ENCODE results near the gene TGIF2. TPM values are rescaled to one million over a fixed set of nuclear protein-coding genes. Genes with fewer than 3 reads are reported as not detected.
"Not testable (repeated sequence)": the region's sequence is repeated elsewhere in the genome, so short reads cannot be mapped to it uniquely, and the experiment has no call there.

Gene TGIF2
- total RNA-seq, 1 donor from 2014 or later, result 50.6 TPM

DNA sequence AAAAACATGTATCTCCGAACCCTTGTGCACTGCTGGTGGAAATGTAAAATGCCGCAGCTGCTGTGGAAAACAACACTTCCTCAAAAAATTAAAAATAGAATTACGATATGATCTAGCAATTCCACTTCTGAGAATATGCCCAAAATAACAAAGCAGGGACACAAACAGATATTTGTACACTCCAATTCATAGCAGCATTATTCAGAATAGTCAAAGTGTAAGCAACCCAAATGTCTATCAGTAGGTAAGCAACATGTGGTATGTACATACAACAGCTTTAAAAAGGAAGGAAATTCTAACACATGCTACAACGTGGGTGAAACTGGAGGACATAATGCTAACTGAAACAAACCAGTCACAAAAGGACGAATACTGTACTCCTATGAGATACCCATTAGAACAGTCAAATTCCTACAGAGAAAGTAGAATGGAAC is 26.5 kb downstream of the TGIF2 start:
- peaks cover 19% of the 10 kb centered on the region for H3K4me1 Mint-ChIP-seq (ENCODE audit: low read depth)
- peak overlapping the region; percentile 33 for H3K27ac Mint-ChIP-seq
- no peaks in the 10 kb centered on the region for H3K27me3 Mint-ChIP-seq (ENCODE audit: low read depth)
- intact Hi-C loops (cut with micrococcal nuclease), result no loop called here
- peaks cover 18% of the 10 kb centered on the region for H3K36me3 Mint-ChIP-seq (ENCODE audit: low read depth)
- H3K4me3 Mint-ChIP-seq (ENCODE audit: low read depth), result no peak overlapping the region
- DNase-seq (ENCODE audit: low spot score), result no peak
- no peaks in the 10 kb centered on the region for H3K9me3 Mint-ChIP-seq

GRCh38 chr20:36601540-36601939 is 28.1 kb downstream of the TGIF2 start:
- intact Hi-C loops (cut with micrococcal nuclease), result no loop called here
- H3K27ac Mint-ChIP-seq, result peak overlapping the region; percentile 19
- peaks cover 15% of the 10 kb centered on the region for H3K4me1 Mint-ChIP-seq (ENCODE audit: low read depth)
- DNase-seq (ENCODE audit: low spot score), result no peak
- no peaks in the 10 kb centered on the region for H3K27me3 Mint-ChIP-seq (ENCODE audit: low read depth)
- H3K4me3 Mint-ChIP-seq (ENCODE audit: low read depth), result no peak overlapping the region
- peaks cover 12% of the 10 kb centered on the region for H3K36me3 Mint-ChIP-seq (ENCODE audit: low read depth)
- no peaks in the 10 kb centered on the region for H3K9me3 Mint-ChIP-seq

DNA sequence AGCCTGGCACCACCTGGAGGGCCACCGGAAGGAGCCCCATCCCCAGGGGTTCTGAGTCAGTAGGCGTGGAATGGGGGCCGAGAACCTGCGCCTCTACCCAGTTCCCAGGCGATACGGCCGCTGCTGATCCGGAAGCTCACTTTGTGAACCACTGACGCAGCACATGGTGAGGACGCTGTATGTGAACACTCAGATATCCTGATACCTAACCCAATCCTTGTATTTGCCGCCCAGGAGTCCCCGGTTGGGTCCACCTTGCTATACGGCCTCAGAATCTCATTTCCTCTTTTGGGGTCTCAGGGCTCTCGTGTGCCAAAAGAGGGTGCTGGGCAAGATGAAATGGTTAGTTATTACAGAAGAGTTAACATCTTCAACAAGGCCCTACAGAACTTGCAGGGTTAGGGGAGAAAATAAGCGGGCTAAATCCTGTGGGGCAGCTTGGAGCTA is 31.6 kb downstream of the TGIF2 start:
- H3K27me3 Mint-ChIP-seq (ENCODE audit: low read depth), result no peaks in the 10 kb centered on the region
- intact Hi-C loops (cut with micrococcal nuclease), result loop anchor here (1.0 to 5.0 kb wide), 4 partner anchors 10 to 48 kb away; partner anchors contain the start of gene TGIF2
- peak overlapping the region; percentile 95 for H3K27ac Mint-ChIP-seq
- H3K9me3 Mint-ChIP-seq, result no peaks in the 10 kb centered on the region
- H3K36me3 Mint-ChIP-seq (ENCODE audit: low read depth), result peaks cover 39% of the 10 kb centered on the region
- peaks cover 24% of the 10 kb centered on the region for H3K4me1 Mint-ChIP-seq (ENCODE audit: low read depth)
- DNase-seq (ENCODE audit: low spot score), result peak; percentile 48
- H3K4me3 Mint-ChIP-seq (ENCODE audit: low read depth), result peak overlapping the region; percentile 99

DNA sequence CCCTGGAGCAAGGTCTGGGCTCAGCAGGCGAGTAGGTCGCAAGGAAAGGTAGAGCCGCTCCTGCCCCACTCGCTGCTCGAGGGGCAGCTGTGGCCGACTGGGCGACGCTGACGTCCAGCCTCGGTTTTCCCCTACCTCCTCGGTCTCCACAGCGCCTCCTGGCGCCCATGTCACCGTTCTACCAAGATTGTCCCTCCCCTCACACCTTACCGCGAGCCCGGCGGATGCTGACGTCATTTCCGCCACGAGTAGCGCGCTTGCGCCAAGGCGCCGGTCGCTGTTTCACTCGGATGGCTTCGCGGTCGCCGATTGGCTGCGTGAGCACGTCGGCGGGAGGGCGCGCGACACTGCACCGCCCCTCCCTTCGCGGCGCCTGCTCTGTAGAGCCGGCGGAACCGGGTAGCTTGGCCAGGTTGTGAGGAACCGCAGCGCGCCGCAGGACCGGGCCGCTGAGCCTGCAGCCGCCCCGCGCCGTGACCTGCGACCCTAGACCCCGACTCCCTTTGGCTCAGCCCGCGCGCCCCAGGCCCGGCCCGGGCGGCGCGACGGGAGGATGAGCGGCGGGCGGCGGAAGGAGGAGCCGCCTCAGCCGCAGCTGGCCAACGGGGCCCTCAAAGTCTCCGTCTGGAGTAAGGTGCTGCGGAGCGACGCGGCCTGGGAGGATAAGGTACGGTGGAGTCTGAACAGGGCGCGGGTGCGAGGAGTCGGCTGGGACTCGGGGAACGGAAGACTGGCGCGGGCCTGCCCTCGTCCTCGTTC is 32.2 kb downstream of the TGIF2 start, which contains the start of gene RAB5IF:
RAB5IF (plus strand) TSS at position 381 of the 759 bp plus-strand sequence; CDS start at position 554, 173 bp downstream.
- peaks cover 43% of the 10 kb centered on the region for H3K36me3 Mint-ChIP-seq (ENCODE audit: low read depth)

DNA sequence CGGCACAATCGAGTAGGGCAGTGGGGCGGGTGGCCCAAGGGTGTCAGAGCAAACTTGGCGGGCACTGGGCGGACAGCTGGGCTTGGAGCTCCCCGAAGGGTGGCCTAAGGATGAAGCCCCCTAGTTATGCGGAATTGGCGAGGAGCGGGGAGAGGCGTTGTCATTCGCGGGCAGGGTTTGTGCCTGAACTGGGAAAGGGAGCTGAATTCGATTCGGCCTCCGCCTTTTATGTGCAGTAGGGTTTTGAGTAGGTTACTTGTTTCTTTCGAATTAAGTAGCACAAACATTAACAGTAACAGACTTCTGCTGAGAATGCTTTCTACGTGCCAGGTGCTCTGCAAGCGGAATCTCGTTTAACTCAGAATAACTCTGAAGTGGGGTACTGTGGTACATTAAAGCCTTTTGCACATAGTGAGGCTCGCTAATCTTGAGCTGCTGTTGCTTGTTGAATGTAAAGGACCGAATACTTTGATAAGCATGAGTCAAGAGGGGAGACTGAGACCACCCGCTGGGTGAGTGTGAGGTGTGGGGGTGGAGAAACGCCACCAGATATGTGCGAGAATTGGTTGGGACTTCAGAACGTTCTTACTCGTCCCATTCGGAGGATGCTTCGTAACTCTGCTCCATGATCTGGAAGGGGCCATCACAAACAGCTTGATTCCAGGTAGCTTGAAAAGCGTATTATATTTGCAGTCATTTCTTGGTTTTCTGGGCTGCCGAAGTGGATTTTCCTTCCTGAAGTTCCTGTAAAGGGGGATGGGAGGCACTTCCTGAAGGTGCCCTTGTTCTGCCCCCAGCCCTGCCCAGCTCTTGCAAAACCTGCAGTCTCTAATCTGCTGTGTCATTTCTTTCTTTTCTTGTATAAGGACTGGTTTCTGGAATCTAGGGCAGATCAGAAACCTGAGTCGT is 33.0 kb downstream of the TGIF2 start:
- peaks cover 20% of the 10 kb centered on the region for H3K4me1 Mint-ChIP-seq (ENCODE audit: low read depth)
- intact Hi-C loops (cut with micrococcal nuclease), result loop anchor here (5.0 kb wide), 1 partner anchor 49 kb away; no protein-coding TSS in a partner anchor
- DNase-seq (ENCODE audit: low spot score), result no peak
- H3K36me3 Mint-ChIP-seq (ENCODE audit: low read depth), result peaks cover 52% of the 10 kb centered on the region
- peak overlapping the region; percentile 91 for H3K27ac Mint-ChIP-seq
- no peaks in the 10 kb centered on the region for H3K27me3 Mint-ChIP-seq (ENCODE audit: low read depth)
- H3K4me3 Mint-ChIP-seq (ENCODE audit: low read depth), result peak overlapping the region; percentile 99
- no peaks in the 10 kb centered on the region for H3K9me3 Mint-ChIP-seq

More for the DNA sequence above, 32.2 kb downstream of the TGIF2 start, which contains the start of gene RAB5IF:
- peak; percentile 100 for DNase-seq (ENCODE audit: low spot score)
- Mint-ChIP-seq H3K27me3 (ENCODE audit: low read depth) (no peaks in the 10 kb centered on the region), H3K9me3 (no peaks in the 10 kb centered on the region), H3K27ac (peak within 1 kb of the TSS; percentile 95), H3K4me3 (ENCODE audit: low read depth) (peak within 1 kb of the TSS; percentile 99), H3K4me1 (ENCODE audit: low read depth) (peaks cover 21% of the 10 kb centered on the region)
- intact Hi-C loops (cut with micrococcal nuclease), result loop anchor here (1.0 to 5.0 kb wide), 4 partner anchors 10 to 48 kb away; partner anchors contain the start of gene TGIF2

DNA sequence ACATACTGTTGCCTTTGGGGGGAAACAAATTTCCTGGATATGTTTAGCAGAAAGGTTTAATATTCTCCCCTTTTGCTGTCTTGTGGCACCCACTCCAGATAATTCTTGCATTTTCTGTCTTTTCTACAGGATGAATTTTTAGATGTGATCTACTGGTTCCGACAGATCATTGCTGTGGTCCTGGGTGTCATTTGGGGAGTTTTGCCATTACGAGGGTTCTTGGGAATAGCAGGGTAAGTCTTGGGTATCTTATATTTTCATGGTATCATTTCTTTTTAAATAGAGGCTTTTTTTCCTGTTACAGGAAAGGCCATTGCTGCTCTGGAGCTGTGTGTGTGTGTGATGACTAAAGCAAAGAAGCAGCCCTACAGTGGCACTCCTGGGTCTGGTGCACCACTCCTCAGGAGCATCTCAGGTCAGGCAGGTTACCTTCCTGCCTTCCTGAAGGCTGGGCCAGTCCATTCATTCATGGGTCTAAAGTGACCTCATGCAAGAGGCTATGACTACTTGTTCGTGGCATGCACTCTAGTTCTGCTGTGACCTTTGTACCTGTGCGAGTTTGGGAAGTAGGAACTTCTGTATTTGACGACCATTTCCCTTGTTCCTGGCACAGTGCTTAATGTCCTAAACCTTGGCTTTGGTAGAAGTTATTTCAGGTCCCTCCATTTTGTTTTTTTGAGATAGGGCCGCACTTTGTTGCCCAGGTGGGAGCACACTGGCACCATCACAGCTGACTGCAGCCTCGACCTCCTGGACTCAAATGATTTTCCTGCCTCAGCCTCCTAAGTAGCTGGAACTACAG is 34.4 kb downstream of the TGIF2 start:
- Mint-ChIP-seq H3K27me3 (ENCODE audit: low read depth) (no peaks in the 10 kb centered on the region), H3K9me3 (no peaks in the 10 kb centered on the region), H3K27ac (peak overlapping the region; percentile 60), H3K36me3 (ENCODE audit: low read depth) (peaks cover 62% of the 10 kb centered on the region), H3K4me3 (ENCODE audit: low read depth) (peak overlapping the region; percentile 99), H3K4me1 (ENCODE audit: low read depth) (peaks cover 19% of the 10 kb centered on the region)
- DNase-seq (ENCODE audit: low spot score), result no peak
- intact Hi-C loops (cut with micrococcal nuclease), result loop anchor here (5.0 kb wide), 1 partner anchor 50 kb away; no protein-coding TSS in a partner anchor

DNA sequence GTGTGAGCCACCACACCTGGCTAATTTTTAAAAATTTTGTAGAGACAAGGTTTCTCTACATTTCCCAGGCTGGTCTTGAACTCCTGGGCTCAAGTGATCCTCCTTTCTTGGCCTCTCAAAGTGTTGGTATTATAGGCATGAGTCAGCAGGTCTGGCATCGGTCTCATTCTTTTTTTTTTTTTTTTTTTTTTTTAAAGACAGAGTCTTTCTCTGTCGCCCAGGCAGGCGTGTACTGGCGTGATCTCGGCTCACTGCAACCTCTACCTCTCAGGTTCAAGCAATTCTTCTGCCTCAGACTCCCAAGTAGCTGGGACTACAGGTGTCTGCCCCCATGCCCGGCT is 35.0 kb downstream of the TGIF2 start:
- H3K27ac Mint-ChIP-seq, result not testable (repeated sequence)
- H3K36me3 Mint-ChIP-seq (ENCODE audit: low read depth), result peaks cover 68% of the 10 kb centered on the region

DNA sequence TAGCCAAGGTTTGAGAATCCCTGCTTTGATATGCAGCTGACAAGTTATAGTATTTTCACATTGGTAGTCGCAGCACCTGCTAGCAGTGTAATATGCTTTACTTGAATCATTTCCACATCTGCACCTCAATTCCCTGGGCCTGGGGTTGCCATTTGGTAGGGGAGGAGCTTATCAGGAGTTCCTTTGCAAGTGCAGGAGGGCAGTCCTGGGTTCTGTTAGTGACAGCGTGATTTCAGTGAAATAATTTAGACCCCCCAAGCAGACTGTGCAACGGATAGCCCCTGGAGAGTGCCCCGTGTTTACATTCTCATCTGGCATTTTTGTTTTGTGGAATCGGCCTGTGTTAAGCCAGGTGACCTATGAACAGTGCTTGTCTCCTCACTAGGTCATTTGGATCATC is 38.2 kb downstream of the TGIF2 start:
- no peak overlapping the region for H3K27ac Mint-ChIP-seq
- intact Hi-C loops (cut with micrococcal nuclease), result loop anchor here (2.0 kb wide), 1 partner anchor 117 kb away; no protein-coding TSS in a partner anchor
- no peaks in the 10 kb centered on the region for H3K27me3 Mint-ChIP-seq (ENCODE audit: low read depth)
- no peak for DNase-seq (ENCODE audit: low spot score)
- H3K36me3 Mint-ChIP-seq (ENCODE audit: low read depth), result peaks cover 85% of the 10 kb centered on the region
- H3K4me3 Mint-ChIP-seq (ENCODE audit: low read depth), result no peak overlapping the region
- H3K4me1 Mint-ChIP-seq (ENCODE audit: low read depth), result peaks cover 13% of the 10 kb centered on the region
- H3K9me3 Mint-ChIP-seq, result no peaks in the 10 kb centered on the region

More for the DNA sequence above, 35.0 kb downstream of the TGIF2 start:
- DNase-seq (ENCODE audit: low spot score); H3K27me3 Mint-ChIP-seq (ENCODE audit: low read depth); H3K9me3 Mint-ChIP-seq; H3K4me3 Mint-ChIP-seq (ENCODE audit: low read depth): not testable (repeated sequence)
- H3K4me1 Mint-ChIP-seq (ENCODE audit: low read depth), result peaks cover 19% of the 10 kb centered on the region
- intact Hi-C loops (cut with micrococcal nuclease), result loop anchor here (5.0 kb wide), 1 partner anchor 51 kb away; no protein-coding TSS in a partner anchor

- Mint-ChIP-seq H3K4me1 (ENCODE audit: low read depth) (peaks cover 3% of the 10 kb centered on the region), H3K9me3 (no peaks in the 10 kb centered on the region), H3K27me3 (ENCODE audit: low read depth) (no peaks in the 10 kb centered on the region), H3K4me3 (ENCODE audit: low read depth) (no peak overlapping the region), H3K27ac (no peak overlapping the region), H3K36me3 (ENCODE audit: low read depth) (peaks cover 68% of the 10 kb centered on the region)
- DNase-seq (ENCODE audit: low spot score), result no peak
- intact Hi-C loops (cut with micrococcal nuclease), result loop anchor here (2.0 kb wide), 1 partner anchor 115 kb away; no protein-coding TSS in a partner anchor
Measured at GRCh38 chr20:36613974-36614373, 40.6 kb downstream of the TGIF2 start.

DNA sequence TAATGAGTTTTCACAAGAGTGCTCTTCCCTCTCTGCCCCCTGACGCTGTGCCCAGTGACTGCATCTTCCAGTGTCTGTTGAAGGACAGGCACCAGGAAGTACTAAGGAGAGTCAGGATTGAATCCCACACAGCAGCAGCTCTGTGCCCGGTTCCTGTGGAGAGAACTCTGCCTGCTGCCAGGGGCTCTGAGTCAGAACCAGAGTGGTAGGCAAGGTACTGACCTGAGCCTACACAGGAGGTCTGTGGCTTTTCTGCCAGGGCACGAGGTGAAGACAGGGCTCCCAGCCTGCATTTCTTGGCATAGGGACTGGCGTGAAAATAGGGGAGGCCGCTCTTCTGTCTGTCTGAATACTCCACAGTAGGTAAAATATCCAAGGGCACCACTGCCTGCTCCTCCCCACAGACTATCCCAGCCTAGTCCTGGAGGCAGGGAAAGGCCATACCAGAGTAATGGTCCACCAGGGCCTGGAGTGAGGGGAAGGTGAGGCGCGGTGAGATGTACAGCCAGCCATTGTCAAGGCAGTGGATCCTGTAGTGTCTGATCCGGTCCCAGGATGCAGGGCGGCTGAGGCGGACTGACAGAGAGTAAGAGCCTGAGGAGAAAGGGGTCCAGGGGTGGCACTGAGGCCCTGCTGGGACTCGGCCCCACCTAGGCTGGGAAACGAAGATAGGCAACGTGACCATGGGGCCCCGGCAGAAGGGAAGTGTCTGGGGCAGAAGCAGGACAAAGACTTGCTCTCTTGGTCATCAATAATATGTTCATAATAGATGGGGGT is 41.6 kb downstream of the TGIF2 start:
- H3K4me1 Mint-ChIP-seq (ENCODE audit: low read depth), result peaks cover 3% of the 10 kb centered on the region
- no peak overlapping the region for H3K27ac Mint-ChIP-seq
- H3K36me3 Mint-ChIP-seq (ENCODE audit: low read depth), result peaks cover 59% of the 10 kb centered on the region
- H3K4me3 Mint-ChIP-seq (ENCODE audit: low read depth), result no peak overlapping the region
- H3K27me3 Mint-ChIP-seq (ENCODE audit: low read depth), result no peaks in the 10 kb centered on the region
- intact Hi-C loops (cut with micrococcal nuclease), result no loop called here
- no peak for DNase-seq (ENCODE audit: low spot score)
- H3K9me3 Mint-ChIP-seq, result no peaks in the 10 kb centered on the region

- DNase-seq (ENCODE audit: low spot score), result no peak
- no peak overlapping the region for H3K27ac Mint-ChIP-seq
- H3K4me3 Mint-ChIP-seq (ENCODE audit: low read depth), result no peak overlapping the region
- intact Hi-C loops (cut with micrococcal nuclease), result no loop called here
- peaks cover 7% of the 10 kb centered on the region for H3K4me1 Mint-ChIP-seq (ENCODE audit: low read depth)
- no peaks in the 10 kb centered on the region for H3K27me3 Mint-ChIP-seq (ENCODE audit: low read depth)
- H3K36me3 Mint-ChIP-seq (ENCODE audit: low read depth), result peaks cover 35% of the 10 kb centered on the region
- no peaks in the 10 kb centered on the region for H3K9me3 Mint-ChIP-seq
Measured at GRCh38 chr20:36620917-36621316, 47.5 kb downstream of the TGIF2 start.
